ENCODE measurements around the gene RFLNA. TPM values are rescaled to one million over a fixed set of nuclear protein-coding genes. Genes with fewer than 3 reads are reported as not detected.

Gene RFLNA
- total and polyA plus RNA-seq, 5 donors from 2014 or later = not detected

GRCh38 chr12:124284368-124284767 is 10.5 kb upstream of the RFLNA start:
- Histone ChIP-seq H3K36me3 (ENCODE audit: control insufficient read depth, insufficient read depth, low read length) (no peaks in the 10 kb centered on the region), H3K9me3 (ENCODE audit: control insufficient read depth in 2 of 2, low read length in 2 of 2) (peaks cover 5 to 8% of the 10 kb centered on the region in 2 experiments), H3K27me3 (ENCODE audit: control insufficient read depth, insufficient read depth, low read length) (peaks cover 7% of the 10 kb centered on the region), H3K4me3 (ENCODE audit: low read depth, low read length) (no peak overlapping the region), H3K27ac (ENCODE audit: insufficient read depth, low read length, poor library complexity, severe bottlenecking) (no peak overlapping the region), H3K4me1 (ENCODE audit: control insufficient read depth, insufficient read depth, low read length, poor library complexity, severe bottlenecking) (no peaks in the 10 kb centered on the region)
- no peak for ATAC-seq (ENCODE audit: low read depth in 2 of 2)
- no peak for DNase-seq
- no peaks in the 10 kb centered on the region for H3K36me3 Mint-ChIP-seq
- peaks cover 4% of the 10 kb centered on the region for H3K27me3 Mint-ChIP-seq
- peaks cover 0 to 18% (median 7%) of the 10 kb centered on the region in 7 donors for H3K9me3 Mint-ChIP-seq
- no peak overlapping the region for H3K27ac Mint-ChIP-seq
- H3K4me1 Mint-ChIP-seq = no peaks in the 10 kb centered on the region
- no peak overlapping the region for H3K4me3 Mint-ChIP-seq

- Mint-ChIP-seq H3K4me1 (no peaks in the 10 kb centered on the region), H3K27ac (no peak overlapping the region), H3K9me3 (peaks cover 0 to 18% (median 7%) of the 10 kb centered on the region in 7 donors), H3K27me3 (no peaks in the 10 kb centered on the region), H3K4me3 (no peak overlapping the region), H3K36me3 (no peaks in the 10 kb centered on the region)
- Histone ChIP-seq H3K27me3 (ENCODE audit: control insufficient read depth, insufficient read depth, low read length) (peaks cover 2% of the 10 kb centered on the region), H3K27ac (ENCODE audit: insufficient read depth, low read length, poor library complexity, severe bottlenecking) (no peak overlapping the region), H3K4me3 (ENCODE audit: low read depth, low read length) (no peak overlapping the region), H3K4me1 (ENCODE audit: control insufficient read depth, insufficient read depth, low read length, poor library complexity, severe bottlenecking) (no peaks in the 10 kb centered on the region), H3K9me3 (ENCODE audit: control insufficient read depth in 2 of 2, low read length in 2 of 2) (peaks cover 5 to 8% of the 10 kb centered on the region in 2 experiments), H3K36me3 (ENCODE audit: control insufficient read depth, insufficient read depth, low read length) (no peaks in the 10 kb centered on the region)
- ATAC-seq (ENCODE audit: low read depth in 2 of 2) = no peak
- DNase-seq = no peak
Observed at GRCh38 chr12:124286414-124286813, 8.5 kb upstream of the RFLNA start.

GRCh38 chr12:124286971-124287370 is 7.9 kb upstream of the RFLNA start:
- Histone ChIP-seq H3K4me1 (ENCODE audit: control insufficient read depth, insufficient read depth, low read length, poor library complexity, severe bottlenecking) (no peaks in the 10 kb centered on the region), H3K27ac (ENCODE audit: insufficient read depth, low read length, poor library complexity, severe bottlenecking) (no peak overlapping the region), H3K9me3 (ENCODE audit: control insufficient read depth in 2 of 2, low read length in 2 of 2) (peaks cover 5 to 8% of the 10 kb centered on the region in 2 experiments), H3K27me3 (ENCODE audit: control insufficient read depth, insufficient read depth, low read length) (peaks cover 2% of the 10 kb centered on the region), H3K36me3 (ENCODE audit: control insufficient read depth, insufficient read depth, low read length) (no peaks in the 10 kb centered on the region), H3K4me3 (ENCODE audit: low read depth, low read length) (no peak overlapping the region)
- H3K27me3 Mint-ChIP-seq = peaks cover 4% of the 10 kb centered on the region
- H3K9me3 Mint-ChIP-seq = peaks cover 0 to 18% (median 7%) of the 10 kb centered on the region in 7 donors
- H3K27ac Mint-ChIP-seq = no peak overlapping the region
- no peaks in the 10 kb centered on the region for H3K36me3 Mint-ChIP-seq
- no peak overlapping the region for H3K4me3 Mint-ChIP-seq
- no peak for DNase-seq
- no peak for ATAC-seq (ENCODE audit: low read depth in 2 of 2)
- H3K4me1 Mint-ChIP-seq = no peaks in the 10 kb centered on the region

- Mint-ChIP-seq H3K27me3 (peaks cover 25% of the 10 kb centered on the region), H3K9me3 (peaks cover 0 to 10% (median 5%) of the 10 kb centered on the region in 7 donors), H3K4me3 (no peak overlapping the region), H3K4me1 (no peaks in the 10 kb centered on the region), H3K36me3 (no peaks in the 10 kb centered on the region), H3K27ac (no peak overlapping the region)
- no peak overlapping the region for H3K4me3 ChIP-seq (ENCODE audit: low read depth, low read length)
- H3K27me3 ChIP-seq (ENCODE audit: control insufficient read depth, insufficient read depth, low read length) = peaks cover 2% of the 10 kb centered on the region
- peaks cover 2 to 3% of the 10 kb centered on the region in 2 experiments for H3K9me3 ChIP-seq (ENCODE audit: control insufficient read depth in 2 of 2, low read length in 2 of 2)
- no peaks in the 10 kb centered on the region for H3K36me3 ChIP-seq (ENCODE audit: control insufficient read depth, insufficient read depth, low read length)
- DNase-seq (no peak), ATAC-seq (ENCODE audit: low read depth in 2 of 2) (no peak)
- H3K4me1 ChIP-seq (ENCODE audit: control insufficient read depth, insufficient read depth, low read length, poor library complexity, severe bottlenecking) = no peaks in the 10 kb centered on the region
- no peak overlapping the region for H3K27ac ChIP-seq (ENCODE audit: insufficient read depth, low read length, poor library complexity, severe bottlenecking)
Observed at GRCh38 chr12:124289634-124290600, 5.0 kb upstream of the RFLNA start.

GRCh38 chr12:124292385-124292784 is 2.5 kb upstream of the RFLNA start:
- H3K4me1 ChIP-seq (ENCODE audit: control insufficient read depth, insufficient read depth, low read length, poor library complexity, severe bottlenecking) = no peaks in the 10 kb centered on the region
- no peaks in the 10 kb centered on the region for H3K27me3 ChIP-seq (ENCODE audit: control insufficient read depth, insufficient read depth, low read length)
- H3K27me3 Mint-ChIP-seq = peaks cover 43% of the 10 kb centered on the region
- no peaks in the 10 kb centered on the region for H3K36me3 ChIP-seq (ENCODE audit: control insufficient read depth, insufficient read depth, low read length)
- H3K36me3 Mint-ChIP-seq = no peaks in the 10 kb centered on the region
- peaks cover 0 to 2% (median 0%) of the 10 kb centered on the region in 7 donors for H3K9me3 Mint-ChIP-seq
- H3K4me1 Mint-ChIP-seq = peaks cover 0 to 4% (median 0%) of the 10 kb centered on the region in 4 donors
- no peak overlapping the region for H3K27ac ChIP-seq (ENCODE audit: insufficient read depth, low read length, poor library complexity, severe bottlenecking)
- H3K9me3 ChIP-seq (ENCODE audit: control insufficient read depth in 2 of 2, low read length in 2 of 2) = no peaks in the 10 kb centered on the region
- no peak for ATAC-seq (ENCODE audit: low read depth in 2 of 2)
- no peak overlapping the region for H3K4me3 Mint-ChIP-seq
- H3K4me3 ChIP-seq (ENCODE audit: low read depth, low read length) = no peak overlapping the region
- no peak overlapping the region for H3K27ac Mint-ChIP-seq
- no peak for DNase-seq

DNA sequence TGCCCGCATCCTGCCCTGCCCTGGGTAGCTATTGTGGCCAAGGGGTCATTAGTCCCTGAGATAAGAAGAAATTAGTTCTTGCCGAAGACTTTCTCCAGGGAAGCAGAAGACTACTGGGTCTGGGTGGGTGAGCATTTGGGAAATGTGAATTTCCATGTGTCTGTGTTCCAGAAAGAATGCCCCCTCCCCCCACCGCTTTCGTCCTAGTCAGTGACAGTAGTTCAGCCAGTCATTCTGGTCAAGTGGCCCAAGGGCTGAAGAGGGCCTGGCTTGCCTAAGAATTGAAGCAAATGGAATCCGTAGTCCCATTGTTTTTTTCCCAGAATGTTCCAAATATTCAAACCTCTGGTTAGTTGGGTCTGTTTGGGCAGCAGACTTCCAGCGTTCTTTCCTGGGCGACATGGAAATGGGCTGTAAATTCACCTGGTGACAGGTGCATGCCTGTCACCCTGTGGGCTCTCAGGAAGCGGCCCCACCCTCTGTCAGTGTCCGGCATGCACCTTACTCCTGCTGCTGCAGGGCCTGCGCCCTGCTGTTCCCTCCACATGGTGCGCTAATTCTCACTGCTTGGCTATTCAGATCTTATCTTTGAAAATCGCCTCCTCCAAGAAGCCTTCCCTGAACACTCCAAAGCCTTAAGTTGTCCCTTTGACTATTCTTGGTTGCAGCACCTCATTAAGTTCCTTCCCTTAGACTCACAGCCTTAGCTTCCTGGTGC is 1.4 kb upstream of the RFLNA start:
- no peak overlapping the region for H3K4me3 Mint-ChIP-seq
- peaks cover 0 to 2% (median 0%) of the 10 kb centered on the region in 7 donors for H3K9me3 Mint-ChIP-seq
- ATAC-seq (ENCODE audit: low read depth in 2 of 2) (no peak), DNase-seq (no peak)
- peaks cover 49% of the 10 kb centered on the region for H3K27me3 Mint-ChIP-seq
- H3K36me3 ChIP-seq (ENCODE audit: control insufficient read depth, insufficient read depth, low read length) = no peaks in the 10 kb centered on the region
- H3K27ac ChIP-seq (ENCODE audit: insufficient read depth, low read length, poor library complexity, severe bottlenecking) = no peak overlapping the region
- H3K4me1 Mint-ChIP-seq = peaks cover 0 to 4% (median 0%) of the 10 kb centered on the region in 4 donors
- H3K9me3 ChIP-seq (ENCODE audit: control insufficient read depth in 2 of 2, low read length in 2 of 2) = no peaks in the 10 kb centered on the region
- H3K4me3 ChIP-seq (ENCODE audit: low read depth, low read length) = no peak overlapping the region
- H3K36me3 Mint-ChIP-seq = no peaks in the 10 kb centered on the region
- no peaks in the 10 kb centered on the region for H3K27me3 ChIP-seq (ENCODE audit: control insufficient read depth, insufficient read depth, low read length)
- no peaks in the 10 kb centered on the region for H3K4me1 ChIP-seq (ENCODE audit: control insufficient read depth, insufficient read depth, low read length, poor library complexity, severe bottlenecking)
- no peak overlapping the region for H3K27ac Mint-ChIP-seq

GRCh38 chr12:124295431-124296058 is 652 bp downstream of the RFLNA start:
- no peaks in the 10 kb centered on the region for H3K4me1 ChIP-seq (ENCODE audit: control insufficient read depth, insufficient read depth, low read length, poor library complexity, severe bottlenecking)
- no peaks in the 10 kb centered on the region for H3K36me3 ChIP-seq (ENCODE audit: control insufficient read depth, insufficient read depth, low read length)
- no peaks in the 10 kb centered on the region for H3K27me3 ChIP-seq (ENCODE audit: control insufficient read depth, insufficient read depth, low read length)
- no peaks in the 10 kb centered on the region for H3K9me3 ChIP-seq (ENCODE audit: control insufficient read depth in 2 of 2, low read length in 2 of 2)
- no peak overlapping the region for H3K27ac ChIP-seq (ENCODE audit: insufficient read depth, low read length, poor library complexity, severe bottlenecking)
- peaks cover 56% of the 10 kb centered on the region for H3K27me3 Mint-ChIP-seq
- H3K9me3 Mint-ChIP-seq = no peaks in the 10 kb centered on the region
- no peak for ATAC-seq (ENCODE audit: low read depth in 2 of 2)
- no peaks in the 10 kb centered on the region for H3K36me3 Mint-ChIP-seq
- no peak overlapping the region for H3K27ac Mint-ChIP-seq
- H3K4me3 ChIP-seq (ENCODE audit: low read depth, low read length) = no peak overlapping the region
- no peak overlapping the region for H3K4me3 Mint-ChIP-seq
- H3K4me1 Mint-ChIP-seq = peaks cover 0 to 4% (median 0%) of the 10 kb centered on the region in 4 donors
- no peak for DNase-seq
